Mesendoderm (in vitro differentiated cells): Measurements from ENCODE around the gene AGAP1.
A peak's percentile ranks its signal among the peaks of the same experiment; 100 is the strongest.

Experiments
- DNase-seq: peaks from one replicate; pipeline ENCODE4 v3.0.0; 2013
- H2AK5ac ChIP-seq: 2 replicates; pipeline ENCODE4 v1.6.1; 2013; ENCODE audit warnings: low read length, inconsistent platforms
- H2BK120ac ChIP-seq: 2 replicates; pipeline ENCODE4 v1.6.1; 2013; ENCODE audit warnings: low read depth, mild to moderate bottlenecking, low read length, moderate library complexity, mixed read lengths
- H2BK15ac ChIP-seq: replicated peaks from 2 replicates; pipeline ENCODE4 v1.6.1; 2013; ENCODE audit warnings: low read depth, mild to moderate bottlenecking, moderate library complexity
- H2BK5ac ChIP-seq: 2 replicates; pipeline ENCODE4 v1.6.1; 2013; ENCODE audit warnings: low read length, inconsistent platforms
- H3K18ac ChIP-seq: 2 replicates; pipeline ENCODE4 v1.6.1; 2013; ENCODE audit warnings: mild to moderate bottlenecking, low read length, mixed read lengths
- H3K23ac ChIP-seq: one replicate; pipeline ENCODE4 v1.6.1; 2013; ENCODE audit warnings: low read length
- H3K27ac ChIP-seq: 2 replicates; pipeline ENCODE4 v1.5.1; 2013; ENCODE audit warnings: low read depth, mild to moderate bottlenecking, inconsistent platforms, low read length, moderate library complexity
- H3K27me3 ChIP-seq: 2 replicates; pipeline ENCODE4 v1.6.1; 2013; ENCODE audit warnings: low read length, control low read depth, mild to moderate bottlenecking, inconsistent platforms; ENCODE audit not compliant: insufficient read depth, poor library complexity
- H3K36me3 ChIP-seq: 2 replicates; pipeline ENCODE4 v1.6.1; 2013; ENCODE audit warnings: low read length, inconsistent platforms; ENCODE audit not compliant: control insufficient read depth, insufficient read depth
- H3K4ac ChIP-seq: one replicate; pipeline ENCODE4 v1.6.1; 2013; ENCODE audit warnings: low read depth, mild to moderate bottlenecking, low read length, moderate library complexity
- H3K4me1 ChIP-seq: 2 replicates; pipeline ENCODE4 v1.6.1; 2013; ENCODE audit warnings: low read depth, low read length, inconsistent platforms; ENCODE audit not compliant: control insufficient read depth
- H3K4me2 ChIP-seq: 2 replicates; pipeline ENCODE4 v1.6.1; 2013; ENCODE audit warnings: low read length
- H3K4me3 ChIP-seq: 2 replicates; pipeline ENCODE4 v1.5.1; 2013; ENCODE audit warnings: mild to moderate bottlenecking, low read length
- H3K56ac ChIP-seq: one replicate; pipeline ENCODE4 v1.6.1; 2013; ENCODE audit warnings: low read length
- H3K79me1 ChIP-seq: 2 replicates; pipeline ENCODE4 v1.6.1; 2013; ENCODE audit warnings: low read length, inconsistent platforms
- H3K79me2 ChIP-seq: 2 replicates; pipeline ENCODE4 v1.6.1; 2013; ENCODE audit warnings: mild to moderate bottlenecking, low read length; ENCODE audit not compliant: control insufficient read depth, insufficient read depth
- H3K9ac ChIP-seq: 2 replicates; pipeline ENCODE4 v1.6.1; 2013; ENCODE audit warnings: low read length, inconsistent platforms
- H4K5ac ChIP-seq: one replicate; pipeline ENCODE4 v1.6.1; 2013; ENCODE audit warnings: low read length
- H4K8ac ChIP-seq: one replicate; pipeline ENCODE4 v1.6.1; 2013; ENCODE audit warnings: low read depth, mild to moderate bottlenecking, control low read depth, low read length, moderate library complexity
- WGBS: extraction: QIAGEN DNeasy Blood & Tissue Kit; methylation state at CpG from one replicate; pipeline ENCODE4 v1.1.7; 2013; ENCODE audit warnings: low lambda C conversion rate, missing lambda C conversion rate; ENCODE audit not compliant: insufficient coverage; ENCODE audit errors: extremely low coverage; 5-methylcytosine and 5-hydroxymethylcytosine counted together

AGAP1 gene

DNA sequence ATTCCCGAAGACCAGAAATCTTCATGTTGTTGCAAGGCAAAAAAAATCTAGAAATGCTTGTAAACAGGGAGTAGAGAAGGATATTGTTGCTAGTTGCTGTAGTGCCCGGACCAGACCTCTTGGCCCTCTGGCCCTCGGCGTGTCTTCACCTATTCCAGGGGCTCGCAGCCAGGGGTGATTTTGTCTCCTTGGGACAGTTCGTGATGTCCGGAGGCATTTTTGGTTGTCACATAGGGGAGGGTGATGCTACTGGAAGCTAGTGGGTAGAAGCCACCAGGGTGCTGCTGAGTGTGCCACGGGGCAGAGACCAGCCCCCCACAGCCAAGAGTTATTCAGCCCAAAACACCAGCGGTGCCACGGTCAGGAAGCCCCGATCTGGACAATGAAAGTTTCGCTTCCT, 443.7 kb downstream of the AGAP1 start:
- Histone ChIP-seq H4K5ac (no peak overlapping the region), H3K36me3 (no peaks in the 10 kb centered on the region), H3K27me3 (no peaks in the 10 kb centered on the region), H3K4me1 (no peaks in the 10 kb centered on the region), H3K27ac (no peak overlapping the region), H3K4ac (no peak overlapping the region), H3K79me2 (no peaks in the 10 kb centered on the region), H2BK15ac (no peak overlapping the region), H3K4me3 (no peak overlapping the region), H3K9ac (no peak overlapping the region), H4K8ac (no peak overlapping the region), H2AK5ac (no peak overlapping the region), H2BK5ac (no peak overlapping the region), H3K18ac (no peak overlapping the region), H3K56ac (no peak overlapping the region), H3K79me1 (no peaks in the 10 kb centered on the region), H3K23ac (no peak overlapping the region), H2BK120ac (no peak overlapping the region), H3K4me2 (no peak overlapping the region)
- WGBS, result no CpG with 5 or more reads among the region's 12 CpGs
- DNase-seq, result no peak

DNA sequence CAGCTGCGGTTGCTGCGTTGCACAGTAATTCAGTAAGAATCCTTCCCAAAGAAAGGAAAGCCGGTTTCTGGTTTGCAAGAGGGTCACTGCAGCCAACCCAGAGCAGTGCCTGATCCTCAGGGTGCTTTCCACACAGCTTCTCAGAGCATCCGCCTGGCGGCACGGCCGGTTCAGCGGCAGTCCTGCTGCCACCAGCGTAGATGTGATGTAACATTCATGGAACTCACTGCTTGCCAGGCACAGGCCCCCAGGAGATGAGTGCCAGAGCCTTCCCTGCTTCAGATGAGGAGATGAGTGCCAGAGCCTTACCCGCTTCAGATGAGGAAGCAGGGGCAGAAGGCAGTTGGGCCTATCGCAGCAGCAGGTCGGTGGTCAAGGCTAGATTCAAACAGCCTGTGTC, 444.1 kb downstream of the AGAP1 start:
- H3K36me3 ChIP-seq, result no peaks in the 10 kb centered on the region

DNA sequence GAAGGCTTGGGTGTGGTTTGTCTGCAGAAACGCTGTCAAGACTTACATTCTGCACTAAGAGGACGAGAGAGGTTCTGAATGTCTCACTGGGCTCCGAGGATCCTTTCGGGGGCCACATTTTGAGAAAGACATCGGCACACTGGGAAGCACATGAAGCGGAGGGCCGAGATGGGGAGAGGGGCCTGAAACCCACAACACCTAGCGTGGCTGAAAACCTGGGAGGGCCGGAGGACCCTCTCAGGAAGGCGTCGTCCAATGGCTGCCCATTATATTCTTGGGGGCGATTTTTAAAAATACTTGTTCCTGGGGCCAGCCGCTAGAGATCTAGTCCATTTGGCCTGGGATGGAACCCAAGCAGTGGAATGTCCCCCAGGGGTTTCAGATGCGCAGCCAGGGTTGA, 444.8 kb downstream of the AGAP1 start:
- no peak overlapping the region for H2BK120ac ChIP-seq
- H2BK15ac ChIP-seq, result no peak overlapping the region
- H3K4me3 ChIP-seq, result no peak overlapping the region
- H3K23ac ChIP-seq, result no peak overlapping the region
- no peak overlapping the region for H2AK5ac ChIP-seq
- no peaks in the 10 kb centered on the region for H3K79me1 ChIP-seq
- no peaks in the 10 kb centered on the region for H3K79me2 ChIP-seq
- H3K9ac ChIP-seq, result no peak overlapping the region
- H3K4me2 ChIP-seq, result no peak overlapping the region
- no peak overlapping the region for H3K56ac ChIP-seq
- no peaks in the 10 kb centered on the region for H3K36me3 ChIP-seq
- no peaks in the 10 kb centered on the region for H3K27me3 ChIP-seq
- no peak overlapping the region for H3K18ac ChIP-seq
- no peaks in the 10 kb centered on the region for H3K4me1 ChIP-seq
- no peak for DNase-seq
- H4K8ac ChIP-seq, result no peak overlapping the region
- H2BK5ac ChIP-seq, result no peak overlapping the region
- no CpG with 5 or more reads among the region's 14 CpGs for WGBS
- no peak overlapping the region for H4K5ac ChIP-seq
- no peak overlapping the region for H3K27ac ChIP-seq
- no peak overlapping the region for H3K4ac ChIP-seq

More for the DNA sequence above, 444.1 kb downstream of the AGAP1 start:
- Histone ChIP-seq H3K27ac (no peak overlapping the region), H3K4ac (no peak overlapping the region), H3K4me2 (no peak overlapping the region), H3K9ac (no peak overlapping the region), H3K56ac (no peak overlapping the region), H2BK120ac (no peak overlapping the region), H2AK5ac (no peak overlapping the region), H4K8ac (no peak overlapping the region), H3K18ac (no peak overlapping the region), H3K79me1 (no peaks in the 10 kb centered on the region), H3K27me3 (no peaks in the 10 kb centered on the region), H2BK5ac (no peak overlapping the region), H3K4me3 (no peak overlapping the region), H3K4me1 (no peaks in the 10 kb centered on the region), H2BK15ac (no peak overlapping the region), H4K5ac (no peak overlapping the region), H3K23ac (no peak overlapping the region), H3K79me2 (no peaks in the 10 kb centered on the region)
- DNase-seq, result no peak
- no CpG with 5 or more reads among the region's 12 CpGs for WGBS

DNA sequence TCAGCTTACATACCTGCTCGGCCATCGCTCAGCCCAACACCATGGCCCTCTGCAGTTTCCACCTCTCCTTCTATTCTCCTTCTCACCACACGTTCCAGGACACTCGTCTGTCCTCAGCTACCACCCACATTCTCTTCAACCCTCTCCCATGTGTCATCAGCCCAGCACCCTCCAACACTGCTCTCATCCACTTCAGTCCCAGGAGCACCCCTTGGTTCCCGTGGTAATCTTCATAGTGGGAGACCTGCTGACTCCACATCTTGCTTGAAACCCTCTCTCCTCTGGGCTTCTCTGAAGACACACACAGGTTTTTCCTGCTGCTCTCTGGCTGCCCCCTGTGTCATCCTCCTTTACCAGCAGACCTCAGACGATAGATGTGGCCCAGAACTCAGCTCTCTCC, 445.6 kb downstream of the AGAP1 start:
- Histone ChIP-seq H2AK5ac (no peak overlapping the region), H3K4ac (no peak overlapping the region), H3K4me2 (no peak overlapping the region), H3K23ac (no peak overlapping the region), H3K79me1 (no peaks in the 10 kb centered on the region), H3K18ac (no peak overlapping the region), H2BK5ac (no peak overlapping the region), H3K36me3 (no peaks in the 10 kb centered on the region), H3K4me3 (no peak overlapping the region), H3K56ac (no peak overlapping the region), H3K4me1 (no peaks in the 10 kb centered on the region), H3K79me2 (no peaks in the 10 kb centered on the region), H4K8ac (no peak overlapping the region), H3K9ac (no peak overlapping the region), H4K5ac (no peak overlapping the region), H2BK120ac (no peak overlapping the region), H2BK15ac (no peak overlapping the region), H3K27me3 (no peaks in the 10 kb centered on the region), H3K27ac (no peak overlapping the region)
- WGBS, result no CpG with 5 or more reads among the region's 6 CpGs
- no peak for DNase-seq

DNA sequence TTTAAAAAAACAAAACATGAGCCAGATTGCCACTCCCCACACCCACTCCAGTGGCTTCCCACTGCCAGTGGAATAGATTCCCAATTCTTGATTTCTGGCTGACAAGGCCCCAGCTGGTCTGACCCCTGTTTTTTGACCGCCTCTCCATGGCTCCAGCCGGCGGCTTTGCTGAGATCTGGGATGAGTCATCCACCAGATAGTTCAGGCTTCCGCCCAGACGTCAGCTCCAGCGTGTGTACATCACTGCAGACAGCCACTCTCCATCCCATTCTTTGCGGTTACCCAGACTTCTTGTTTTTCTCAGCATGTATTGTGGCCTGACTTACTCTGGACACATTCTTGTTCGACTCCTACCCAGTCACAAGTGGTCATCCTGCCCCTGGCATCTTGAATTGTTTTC, 446.5 kb downstream of the AGAP1 start:
- Histone ChIP-seq H3K23ac (no peak overlapping the region), H3K9ac (no peak overlapping the region), H3K4me1 (no peaks in the 10 kb centered on the region), H3K4me2 (no peak overlapping the region), H3K56ac (no peak overlapping the region), H3K4me3 (no peak overlapping the region), H3K27me3 (no peaks in the 10 kb centered on the region), H2BK15ac (no peak overlapping the region), H2AK5ac (no peak overlapping the region), H3K79me2 (no peaks in the 10 kb centered on the region), H3K18ac (no peak overlapping the region), H4K8ac (no peak overlapping the region), H2BK5ac (no peak overlapping the region), H4K5ac (no peak overlapping the region), H3K36me3 (no peaks in the 10 kb centered on the region), H3K27ac (no peak overlapping the region), H3K79me1 (no peaks in the 10 kb centered on the region), H2BK120ac (no peak overlapping the region), H3K4ac (no peak overlapping the region)
- WGBS, result no CpG with 5 or more reads among the region's 8 CpGs
- DNase-seq, result peak; percentile 6

DNA sequence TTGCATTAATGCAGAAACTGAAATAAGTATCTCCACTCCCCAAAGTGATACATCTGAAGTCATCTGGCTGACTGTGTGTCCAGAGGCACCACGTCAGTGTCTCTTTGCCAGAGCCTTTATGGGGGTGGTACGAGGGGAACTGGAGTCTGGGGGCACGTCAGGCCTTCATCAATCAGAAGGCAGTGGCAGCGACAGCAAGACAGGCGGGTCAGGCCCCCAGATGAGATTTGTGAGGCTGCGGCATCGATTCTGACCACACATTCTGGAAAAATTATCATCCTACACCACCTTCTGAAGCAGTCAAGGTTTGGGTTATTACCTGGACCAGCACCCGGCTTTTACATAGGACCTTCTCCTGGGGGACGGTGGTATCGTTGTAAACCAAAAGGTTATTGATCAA, 450.7 kb downstream of the AGAP1 start:
- Histone ChIP-seq H3K4me3 (no peak overlapping the region), H2AK5ac (no peak overlapping the region), H3K79me2 (no peaks in the 10 kb centered on the region), H3K23ac (no peak overlapping the region), H3K4ac (no peak overlapping the region), H4K8ac (no peak overlapping the region), H3K4me1 (no peaks in the 10 kb centered on the region), H3K36me3 (no peaks in the 10 kb centered on the region), H2BK15ac (no peak overlapping the region), H3K27ac (no peak overlapping the region), H3K9ac (no peak overlapping the region), H4K5ac (no peak overlapping the region), H3K27me3 (no peaks in the 10 kb centered on the region), H2BK5ac (no peak overlapping the region), H3K18ac (no peak overlapping the region), H2BK120ac (no peak overlapping the region), H3K56ac (no peak overlapping the region), H3K4me2 (no peak overlapping the region), H3K79me1 (no peaks in the 10 kb centered on the region)
- DNase-seq, result no peak
- WGBS, result no CpG with 5 or more reads among the region's 10 CpGs
